Mesendoderm (in vitro differentiated cells): Measurements from ENCODE around the gene WEE1.

Source experiments
- DNase-seq: peaks from one replicate; pipeline ENCODE4 v3.0.0; 2013
- H2AK5ac ChIP-seq: 2 replicates; pipeline ENCODE4 v1.6.1; 2013; ENCODE audit warnings: low read length, inconsistent platforms
- H2BK120ac ChIP-seq: 2 replicates; pipeline ENCODE4 v1.6.1; 2013; ENCODE audit warnings: low read depth, mild to moderate bottlenecking, low read length, moderate library complexity, mixed read lengths
- H2BK15ac ChIP-seq: replicated peaks from 2 replicates; pipeline ENCODE4 v1.6.1; 2013; ENCODE audit warnings: low read depth, mild to moderate bottlenecking, moderate library complexity
- H2BK5ac ChIP-seq: 2 replicates; pipeline ENCODE4 v1.6.1; 2013; ENCODE audit warnings: low read length, inconsistent platforms
- H3K18ac ChIP-seq: 2 replicates; pipeline ENCODE4 v1.6.1; 2013; ENCODE audit warnings: mild to moderate bottlenecking, low read length, mixed read lengths
- H3K23ac ChIP-seq: one replicate; pipeline ENCODE4 v1.6.1; 2013; ENCODE audit warnings: low read length
- H3K27ac ChIP-seq: 2 replicates; pipeline ENCODE4 v1.5.1; 2013; ENCODE audit warnings: low read depth, mild to moderate bottlenecking, inconsistent platforms, low read length, moderate library complexity
- H3K27me3 ChIP-seq: 2 replicates; pipeline ENCODE4 v1.6.1; 2013; ENCODE audit warnings: low read length, control low read depth, mild to moderate bottlenecking, inconsistent platforms; ENCODE audit not compliant: insufficient read depth, poor library complexity
- H3K36me3 ChIP-seq: 2 replicates; pipeline ENCODE4 v1.6.1; 2013; ENCODE audit warnings: low read length, inconsistent platforms; ENCODE audit not compliant: control insufficient read depth, insufficient read depth
- H3K4ac ChIP-seq: one replicate; pipeline ENCODE4 v1.6.1; 2013; ENCODE audit warnings: low read depth, mild to moderate bottlenecking, low read length, moderate library complexity
- H3K4me1 ChIP-seq: 2 replicates; pipeline ENCODE4 v1.6.1; 2013; ENCODE audit warnings: low read depth, low read length, inconsistent platforms; ENCODE audit not compliant: control insufficient read depth
- H3K4me2 ChIP-seq: 2 replicates; pipeline ENCODE4 v1.6.1; 2013; ENCODE audit warnings: low read length
- H3K4me3 ChIP-seq: 2 replicates; pipeline ENCODE4 v1.5.1; 2013; ENCODE audit warnings: mild to moderate bottlenecking, low read length
- H3K56ac ChIP-seq: one replicate; pipeline ENCODE4 v1.6.1; 2013; ENCODE audit warnings: low read length
- H3K79me1 ChIP-seq: 2 replicates; pipeline ENCODE4 v1.6.1; 2013; ENCODE audit warnings: low read length, inconsistent platforms
- H3K79me2 ChIP-seq: 2 replicates; pipeline ENCODE4 v1.6.1; 2013; ENCODE audit warnings: mild to moderate bottlenecking, low read length; ENCODE audit not compliant: control insufficient read depth, insufficient read depth
- H3K9ac ChIP-seq: 2 replicates; pipeline ENCODE4 v1.6.1; 2013; ENCODE audit warnings: low read length, inconsistent platforms
- H4K5ac ChIP-seq: one replicate; pipeline ENCODE4 v1.6.1; 2013; ENCODE audit warnings: low read length
- H4K8ac ChIP-seq: one replicate; pipeline ENCODE4 v1.6.1; 2013; ENCODE audit warnings: low read depth, mild to moderate bottlenecking, control low read depth, low read length, moderate library complexity
- WGBS: extraction: QIAGEN DNeasy Blood & Tissue Kit; methylation state at CpG from one replicate; pipeline ENCODE4 v1.1.7; 2013; ENCODE audit warnings: low lambda C conversion rate, missing lambda C conversion rate; ENCODE audit not compliant: insufficient coverage; ENCODE audit errors: extremely low coverage; 5-methylcytosine and 5-hydroxymethylcytosine counted together

Gene WEE1

GRCh38 chr11:9567401-9567800 lies 6.1 kb upstream of the WEE1 start:
- H4K5ac ChIP-seq: no peak overlapping the region
- H3K4ac ChIP-seq: peak overlapping the region; percentile 55
- H3K4me3 ChIP-seq: no peak overlapping the region
- WGBS: no CpG with 5 or more reads among the region's 5 CpGs
- H2AK5ac ChIP-seq: no peak overlapping the region
- peak overlapping the region; percentile 65 for H3K18ac ChIP-seq
- H3K36me3 ChIP-seq: no peaks in the 10 kb centered on the region
- H2BK120ac ChIP-seq: peak overlapping the region; percentile 88
- no peak overlapping the region for H3K9ac ChIP-seq
- no peak overlapping the region for H3K4me2 ChIP-seq
- no peaks in the 10 kb centered on the region for H3K27me3 ChIP-seq
- no peak overlapping the region for H3K56ac ChIP-seq
- H2BK15ac ChIP-seq: peak overlapping the region; percentile 86
- H3K23ac ChIP-seq: no peak overlapping the region
- no peak for DNase-seq
- no peak overlapping the region for H2BK5ac ChIP-seq
- H3K79me2 ChIP-seq: no peaks in the 10 kb centered on the region
- peaks cover 9% of the 10 kb centered on the region for H3K4me1 ChIP-seq
- H3K27ac ChIP-seq: peak overlapping the region; percentile 36
- H3K79me1 ChIP-seq: no peaks in the 10 kb centered on the region
- no peak overlapping the region for H4K8ac ChIP-seq

- peak; percentile 57 for DNase-seq
- Histone ChIP-seq H2BK120ac (peak overlapping the region; percentile 19), H3K18ac (peak overlapping the region; percentile 80), H3K27ac (peak overlapping the region; percentile 74), H3K4me3 (no peak overlapping the region), H3K4me2 (no peak overlapping the region), H4K5ac (no peak overlapping the region), H4K8ac (no peak overlapping the region), H3K79me1 (no peaks in the 10 kb centered on the region), H3K56ac (peak overlapping the region; percentile 3), H3K4me1 (peaks cover 9% of the 10 kb centered on the region), H2BK5ac (no peak overlapping the region), H3K27me3 (no peaks in the 10 kb centered on the region), H3K36me3 (no peaks in the 10 kb centered on the region), H3K79me2 (no peaks in the 10 kb centered on the region), H3K9ac (no peak overlapping the region), H3K4ac (no peak overlapping the region), H2AK5ac (no peak overlapping the region), H3K23ac (no peak overlapping the region), H2BK15ac (no peak overlapping the region)
- WGBS: no CpG with 5 or more reads among the region's 8 CpGs
These were observed 5.2 kb upstream of the WEE1 start for GRCh38 chr11:9568161-9568853.

- peak overlapping the region; percentile 22 for H2BK15ac ChIP-seq
- H3K27me3 ChIP-seq: no peaks in the 10 kb centered on the region
- no CpG with 5 or more reads among the region's 7 CpGs for WGBS
- peak overlapping the region; percentile 74 for H3K27ac ChIP-seq
- H3K4me2 ChIP-seq: no peak overlapping the region
- H3K18ac ChIP-seq: peak overlapping the region; percentile 89
- H3K9ac ChIP-seq: peak overlapping the region; percentile 42
- no peak overlapping the region for H2AK5ac ChIP-seq
- no peak overlapping the region for H2BK5ac ChIP-seq
- peak; percentile 97 for DNase-seq
- no peaks in the 10 kb centered on the region for H3K79me1 ChIP-seq
- H3K4me3 ChIP-seq: no peak overlapping the region
- H3K56ac ChIP-seq: peak overlapping the region; percentile 66
- H3K4ac ChIP-seq: no peak overlapping the region
- peaks cover 4% of the 10 kb centered on the region for H3K79me2 ChIP-seq
- no peaks in the 10 kb centered on the region for H3K36me3 ChIP-seq
- H2BK120ac ChIP-seq: no peak overlapping the region
- H3K23ac ChIP-seq: no peak overlapping the region
- no peak overlapping the region for H4K8ac ChIP-seq
- H3K4me1 ChIP-seq: peaks cover 9% of the 10 kb centered on the region
- H4K5ac ChIP-seq: no peak overlapping the region
These were observed 4.4 kb upstream of the WEE1 start for GRCh38 chr11:9568854-9569587.

GRCh38 chr11:9569588-9570164 lies 3.8 kb upstream of the WEE1 start:
- no peaks in the 10 kb centered on the region for H3K27me3 ChIP-seq
- no peaks in the 10 kb centered on the region for H3K36me3 ChIP-seq
- H2BK5ac ChIP-seq: no peak overlapping the region
- H3K23ac ChIP-seq: no peak overlapping the region
- no CpG with 5 or more reads among the region's 5 CpGs for WGBS
- no peak overlapping the region for H4K5ac ChIP-seq
- peak overlapping the region; percentile 54 for H3K18ac ChIP-seq
- H3K79me2 ChIP-seq: peaks cover 10% of the 10 kb centered on the region
- H3K4me3 ChIP-seq: no peak overlapping the region
- H3K4me2 ChIP-seq: no peak overlapping the region
- H3K56ac ChIP-seq: no peak overlapping the region
- H3K4ac ChIP-seq: peak overlapping the region; percentile 83
- peak overlapping the region; percentile 74 for H3K27ac ChIP-seq
- H3K79me1 ChIP-seq: no peaks in the 10 kb centered on the region
- peak overlapping the region; percentile 28 for H2BK15ac ChIP-seq
- no peak overlapping the region for H2AK5ac ChIP-seq
- no peak overlapping the region for H2BK120ac ChIP-seq
- DNase-seq: no peak
- peaks cover 9% of the 10 kb centered on the region for H3K4me1 ChIP-seq
- H3K9ac ChIP-seq: no peak overlapping the region
- no peak overlapping the region for H4K8ac ChIP-seq

- no peak overlapping the region for H3K4me2 ChIP-seq
- H3K4me3 ChIP-seq: no peak overlapping the region
- H2BK120ac ChIP-seq: no peak overlapping the region
- H2AK5ac ChIP-seq: no peak overlapping the region
- peaks cover 18% of the 10 kb centered on the region for H3K79me2 ChIP-seq
- H3K27me3 ChIP-seq: no peaks in the 10 kb centered on the region
- no peak for DNase-seq
- no CpG with 5 or more reads among the region's 9 CpGs for WGBS
- H2BK15ac ChIP-seq: no peak overlapping the region
- no peak overlapping the region for H3K18ac ChIP-seq
- no peaks in the 10 kb centered on the region for H3K79me1 ChIP-seq
- H3K4me1 ChIP-seq: peaks cover 9% of the 10 kb centered on the region
- no peak overlapping the region for H3K9ac ChIP-seq
- no peak overlapping the region for H4K5ac ChIP-seq
- H3K27ac ChIP-seq: no peak overlapping the region
- no peak overlapping the region for H3K56ac ChIP-seq
- peak overlapping the region; percentile 46 for H3K4ac ChIP-seq
- H3K36me3 ChIP-seq: no peaks in the 10 kb centered on the region
- no peak overlapping the region for H2BK5ac ChIP-seq
- no peak overlapping the region for H4K8ac ChIP-seq
- H3K23ac ChIP-seq: no peak overlapping the region
These were observed 3.0 kb upstream of the WEE1 start for GRCh38 chr11:9570313-9571025.
